G401 (cell line): ENCODE results near the gene TACR1. TPM values are rescaled to one million over a fixed set of nuclear protein-coding genes. Genes with fewer than 3 reads are reported as not detected.
A peak's percentile ranks its signal among the peaks of the same experiment; 100 is the strongest.

ENCODE experiments used
- DNase-seq: peaks from one replicate; pipeline ENCODE4 v3.0.0-alpha.2; 2015; ENCODE audit warnings: low spot score
- in situ Hi-C: cut with HindIII; loops from 2 replicates; pipeline ENCODE4 v1.10.0; 2016; ENCODE audit warnings: low sequenced_read_pairs, mixed read lengths
- total RNA-seq: library from RNA; depleted of rRNA; stranded (reverse); fragments of >200 nt; shearing (Covaris generic); gene quantifications from 2 replicates; pipeline ENCODE4 v1.2.3, GENCODE V29; 2014

TACR1 gene
- total RNA-seq, 1 experiment from 2014 or later: not detected

GRCh38 chr2:75035444-75036353 is 163.6 kb downstream of the TACR1 start:
- in situ Hi-C loops: no loop called here
- DNase-seq: no peak

GRCh38 chr2:75033516-75033915 is 165.8 kb downstream of the TACR1 start:
- in situ Hi-C loops: no loop called here
- no peak for DNase-seq

- in situ Hi-C loops: no loop called here
- no peak for DNase-seq
Observed at GRCh38 chr2:75031906-75032803, 167.2 kb downstream of the TACR1 start.

GRCh38 chr2:75031171-75031570 is 168.1 kb downstream of the TACR1 start:
- in situ Hi-C loops: no loop called here
- DNase-seq: no peak

- DNase-seq: no peak
- in situ Hi-C loops: no loop called here
Observed at GRCh38 chr2:75030218-75031009, 168.9 kb downstream of the TACR1 start.

- in situ Hi-C loops: no loop called here
- DNase-seq: no peak
Observed at GRCh38 chr2:75027886-75028285, 171.4 kb downstream of the TACR1 start.

- in situ Hi-C loops: no loop called here
- DNase-seq: no peak
Observed at GRCh38 chr2:75025633-75026380, 173.5 kb downstream of the TACR1 start.

- no peak for DNase-seq
- in situ Hi-C loops: no loop called here
Observed at GRCh38 chr2:75025216-75025615, 174.1 kb downstream of the TACR1 start.

- DNase-seq: peak; percentile 7
- in situ Hi-C loops: no loop called here
Observed at GRCh38 chr2:75023666-75024455, 175.5 kb downstream of the TACR1 start.

- no peak for DNase-seq
- in situ Hi-C loops: no loop called here
Observed at GRCh38 chr2:75022516-75022915, 176.8 kb downstream of the TACR1 start.

GRCh38 chr2:75021672-75022071 is 177.6 kb downstream of the TACR1 start:
- in situ Hi-C loops: no loop called here
- no peak for DNase-seq

GRCh38 chr2:75020476-75020875 is 178.8 kb downstream of the TACR1 start:
- in situ Hi-C loops: no loop called here
- no peak for DNase-seq

GRCh38 chr2:75019790-75020189 is 179.5 kb downstream of the TACR1 start:
- DNase-seq: no peak
- in situ Hi-C loops: no loop called here

GRCh38 chr2:75018162-75018561 is 181.2 kb downstream of the TACR1 start:
- in situ Hi-C loops: no loop called here
- no peak for DNase-seq

GRCh38 chr2:75012080-75012479 is 187.2 kb downstream of the TACR1 start:
- no peak for DNase-seq
- in situ Hi-C loops: no loop called here

GRCh38 chr2:75010571-75010970 is 188.7 kb downstream of the TACR1 start:
- in situ Hi-C loops: no loop called here
- DNase-seq: no peak

GRCh38 chr2:75007819-75008218 is 191.5 kb downstream of the TACR1 start:
- peak; percentile 6 for DNase-seq
- in situ Hi-C loops: no loop called here

GRCh38 chr2:75007061-75007460 is 192.3 kb downstream of the TACR1 start:
- in situ Hi-C loops: no loop called here
- DNase-seq: no peak
